Choroid plexus epithelial cell (primary cell): ENCODE measurements around the gene RAVER2.

Experiments
- DNase-seq: peaks from one replicate; pipeline ENCODE4 v3.0.0-alpha.2; 2010; ENCODE audit warnings: low read depth
- H3K4me3 ChIP-seq: 2 replicates; pipeline ENCODE4 v1.5.1; 2011; ENCODE audit warnings: low read depth, mild to moderate bottlenecking, control low read depth, low read length, moderate library complexity
- TF ChIP-seq, protein P1 (sequence below): conservative IDR thresholded peaks from 2 replicates; pipeline ENCODE4 v1.5.1; 2011; ENCODE audit warnings: low read depth, mild to moderate bottlenecking, control low read depth, inconsistent platforms, low read length, moderate library complexity

The RAVER2 gene

DNA sequence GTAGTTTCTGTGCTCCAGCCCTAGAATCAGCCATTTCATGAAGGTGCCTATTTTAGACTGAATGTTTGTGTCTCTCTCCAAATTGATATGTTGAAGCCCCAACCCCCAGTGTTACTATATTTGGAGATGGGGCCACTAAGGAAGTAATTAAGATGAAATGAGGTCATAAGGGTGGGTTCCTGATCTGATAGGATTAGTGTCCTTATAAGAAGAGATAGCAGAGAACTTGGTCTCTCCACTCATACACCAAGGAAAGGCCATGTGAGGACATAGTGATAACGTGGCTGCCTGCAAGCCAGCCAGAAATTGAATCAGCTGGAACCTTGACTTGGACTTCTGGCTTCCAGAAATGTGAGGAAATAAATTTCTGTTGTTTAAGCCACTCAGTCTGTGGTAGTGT lies 12.3 kb downstream of the RAVER2 start:
- H3K4me3 ChIP-seq: no peak overlapping the region
- DNase-seq: no peak
- TF ChIP-seq, protein P1, sequence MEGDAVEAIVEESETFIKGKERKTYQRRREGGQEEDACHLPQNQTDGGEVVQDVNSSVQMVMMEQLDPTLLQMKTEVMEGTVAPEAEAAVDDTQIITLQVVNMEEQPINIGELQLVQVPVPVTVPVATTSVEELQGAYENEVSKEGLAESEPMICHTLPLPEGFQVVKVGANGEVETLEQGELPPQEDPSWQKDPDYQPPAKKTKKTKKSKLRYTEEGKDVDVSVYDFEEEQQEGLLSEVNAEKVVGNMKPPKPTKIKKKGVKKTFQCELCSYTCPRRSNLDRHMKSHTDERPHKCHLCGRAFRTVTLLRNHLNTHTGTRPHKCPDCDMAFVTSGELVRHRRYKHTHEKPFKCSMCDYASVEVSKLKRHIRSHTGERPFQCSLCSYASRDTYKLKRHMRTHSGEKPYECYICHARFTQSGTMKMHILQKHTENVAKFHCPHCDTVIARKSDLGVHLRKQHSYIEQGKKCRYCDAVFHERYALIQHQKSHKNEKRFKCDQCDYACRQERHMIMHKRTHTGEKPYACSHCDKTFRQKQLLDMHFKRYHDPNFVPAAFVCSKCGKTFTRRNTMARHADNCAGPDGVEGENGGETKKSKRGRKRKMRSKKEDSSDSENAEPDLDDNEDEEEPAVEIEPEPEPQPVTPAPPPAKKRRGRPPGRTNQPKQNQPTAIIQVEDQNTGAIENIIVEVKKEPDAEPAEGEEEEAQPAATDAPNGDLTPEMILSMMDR: no peak

DNA sequence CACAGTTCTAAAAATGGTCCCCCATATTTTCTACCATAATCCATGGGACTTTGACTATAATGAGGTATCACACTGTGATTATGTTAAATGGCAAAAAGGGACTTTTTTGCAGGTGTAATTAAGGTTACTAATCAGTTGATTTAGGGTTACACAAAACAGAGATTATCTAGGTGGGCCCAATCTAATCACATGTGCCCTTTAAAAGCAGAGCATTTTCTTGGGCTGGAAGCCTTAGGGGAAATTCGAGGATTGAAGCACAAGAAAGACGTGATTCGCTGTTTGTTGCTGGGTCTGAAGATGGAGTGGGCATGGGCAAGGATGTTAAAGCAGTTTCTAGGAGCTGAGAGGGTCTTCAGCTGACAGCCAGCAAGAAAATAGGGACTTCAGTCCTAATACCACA lies 13.4 kb downstream of the RAVER2 start:
- DNase-seq: no peak
- H3K4me3 ChIP-seq: no peak overlapping the region
- TF ChIP-seq, protein P1: no peak

DNA sequence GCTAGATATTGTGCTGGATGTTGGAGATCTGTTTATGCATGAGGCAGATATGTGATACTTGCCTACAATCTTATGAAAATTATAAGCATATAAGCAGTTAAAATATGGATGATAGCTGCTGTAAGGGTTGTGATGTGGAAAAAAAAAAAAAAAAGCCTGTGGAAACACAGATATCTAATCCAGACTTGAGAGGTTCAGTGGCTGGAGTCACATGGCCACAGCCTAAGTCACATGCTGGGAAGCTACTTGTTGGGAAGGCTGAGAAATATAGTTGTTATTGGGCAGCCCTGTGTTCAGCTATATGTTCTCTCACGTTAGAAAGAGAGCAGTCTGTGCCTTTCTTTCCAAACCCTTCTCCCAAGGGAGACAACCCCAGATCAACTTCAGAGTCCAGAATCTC lies 15.1 kb downstream of the RAVER2 start:
- no peak overlapping the region for H3K4me3 ChIP-seq
- TF ChIP-seq, protein P1: no peak
- DNase-seq: no peak

DNA sequence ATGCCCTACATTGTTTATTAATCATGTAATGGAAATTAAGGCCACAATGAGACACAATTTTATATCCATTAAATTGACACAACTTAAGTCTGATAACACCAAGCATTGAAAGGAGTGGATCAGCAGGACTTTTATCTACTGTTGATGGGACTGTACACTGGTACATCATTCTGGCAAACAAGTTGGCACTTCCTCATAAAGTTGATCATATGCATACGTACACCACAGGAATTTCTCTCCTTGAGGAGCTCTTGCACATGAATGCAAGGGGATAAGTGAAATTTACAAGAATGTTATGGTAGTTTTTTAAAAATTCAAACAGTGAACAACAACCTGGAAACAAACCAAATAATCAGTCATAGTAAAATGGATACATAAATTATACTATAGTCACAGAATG lies 20.1 kb downstream of the RAVER2 start:
- TF ChIP-seq, protein P1: no peak
- no peak overlapping the region for H3K4me3 ChIP-seq
- DNase-seq: no peak

DNA sequence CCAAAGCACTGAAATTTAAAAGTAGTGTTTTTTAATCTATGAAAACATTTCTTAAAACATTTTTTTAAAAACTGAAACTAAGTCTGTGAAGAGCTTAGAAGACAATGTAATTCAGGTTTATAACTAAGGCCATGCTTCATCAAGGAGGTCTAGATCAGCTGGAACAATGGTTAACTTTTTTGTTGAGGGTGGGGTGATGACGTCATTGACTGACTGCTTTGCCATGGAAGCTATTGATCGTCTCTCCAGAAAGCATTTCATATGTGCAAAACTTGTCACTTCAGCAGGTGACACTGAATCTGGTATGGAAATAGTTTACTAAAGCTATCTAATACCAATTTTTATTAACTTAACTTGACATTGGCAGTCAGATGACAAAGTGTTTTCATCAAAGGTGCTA lies 21.0 kb downstream of the RAVER2 start:
- DNase-seq: no peak
- TF ChIP-seq, protein P1: no peak
- H3K4me3 ChIP-seq: no peak overlapping the region

DNA sequence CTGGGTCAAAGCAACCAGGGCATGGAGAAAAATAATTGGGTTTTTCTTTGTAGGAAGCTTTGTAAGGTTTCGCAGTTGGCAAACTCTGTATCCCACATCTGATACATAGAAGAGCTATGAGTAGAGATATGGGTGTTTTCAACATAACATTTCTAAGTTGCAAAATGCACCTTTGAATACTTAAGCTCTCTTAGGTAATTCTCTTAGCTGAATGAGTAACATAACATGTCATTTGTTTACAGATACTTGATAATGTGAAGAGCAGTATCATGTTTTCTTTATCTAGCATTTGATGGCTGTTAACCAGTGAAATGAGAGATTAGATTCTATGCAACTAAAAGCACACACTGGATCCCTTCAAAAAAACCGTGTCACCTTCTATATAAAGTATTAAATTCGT lies 21.6 kb downstream of the RAVER2 start:
- TF ChIP-seq, protein P1: no peak
- DNase-seq: no peak
- no peak overlapping the region for H3K4me3 ChIP-seq

DNA sequence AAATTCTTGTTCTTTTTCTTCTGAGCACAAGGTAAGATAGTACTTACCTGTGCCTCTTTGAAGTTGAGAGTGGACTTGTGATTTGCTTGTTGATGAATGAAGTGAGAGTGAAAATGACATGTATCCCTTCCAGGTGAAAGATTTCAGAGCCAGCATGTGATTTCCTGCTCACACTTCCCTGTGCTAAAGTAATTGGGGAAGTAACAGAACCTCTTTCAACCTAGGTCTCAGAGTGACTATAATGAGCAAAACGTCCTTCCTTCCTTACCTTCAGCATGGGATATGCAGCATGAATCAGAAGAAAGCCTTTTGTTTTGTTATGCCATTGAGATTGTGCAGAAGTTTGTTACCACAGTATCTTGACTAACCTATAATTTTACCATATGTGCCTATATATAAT lies 24.6 kb downstream of the RAVER2 start:
- no peak overlapping the region for H3K4me3 ChIP-seq
- no peak for DNase-seq
- TF ChIP-seq, protein P1: no peak
